Eye (tissue), 1 donor: ENCODE measurements around the gene RAX2.

ENCODE experiments used
- DNase-seq: peaks from one replicate; pipeline ENCODE4 v3.0.0-alpha.2; 2015

The RAX2 gene

GRCh38 chr19:3800996-3801395 is 29.0 kb upstream of the RAX2 start:
- DNase-seq: no peak

- no peak for DNase-seq
Observed at GRCh38 chr19:3798137-3798536, 26.1 kb upstream of the RAX2 start.

- no peak for DNase-seq
Observed at GRCh38 chr19:3796358-3796757, 24.3 kb upstream of the RAX2 start.

- DNase-seq: no peak
Observed at GRCh38 chr19:3793799-3794198, 21.8 kb upstream of the RAX2 start.

- DNase-seq: no peak
Observed at GRCh38 chr19:3792114-3792513, 20.1 kb upstream of the RAX2 start.

- DNase-seq: no peak
Observed at GRCh38 chr19:3790941-3791340, 18.9 kb upstream of the RAX2 start.

- DNase-seq: no peak
Observed at GRCh38 chr19:3790209-3790734, 18.2 kb upstream of the RAX2 start.

GRCh38 chr19:3788996-3789778 is 17.2 kb upstream of the RAX2 start:
- DNase-seq: no peak

- DNase-seq: peak; percentile 31
Observed at GRCh38 chr19:3785938-3786824, 14.2 kb upstream of the RAX2 start, which contains the start of gene MATK. Gene MATK (minus strand): TSS chr19:3786381. CDS start chr19:3785135, 1,246 bp downstream.

- peak; percentile 16 for DNase-seq
Observed at GRCh38 chr19:3785451-3785937, 13.5 kb upstream of the RAX2 start.

- no peak for DNase-seq
Observed at GRCh38 chr19:3784607-3785450, 12.8 kb upstream of the RAX2 start.

GRCh38 chr19:3783660-3784584 is 11.9 kb upstream of the RAX2 start:
- no peak for DNase-seq

GRCh38 chr19:3782903-3783302 is 10.9 kb upstream of the RAX2 start:
- DNase-seq: no peak

GRCh38 chr19:3782330-3782729 is 10.3 kb upstream of the RAX2 start:
- no peak for DNase-seq

- DNase-seq: no peak
Observed at GRCh38 chr19:3781603-3782002, 9.6 kb upstream of the RAX2 start.

GRCh38 chr19:3780786-3781304 is 8.8 kb upstream of the RAX2 start:
- no peak for DNase-seq

GRCh38 chr19:3778899-3779723 is 7.1 kb upstream of the RAX2 start:
- no peak for DNase-seq

GRCh38 chr19:3778104-3778867 is 6.3 kb upstream of the RAX2 start:
- no peak for DNase-seq

- DNase-seq: no peak
Observed at GRCh38 chr19:3776479-3777040, 4.5 kb upstream of the RAX2 start.
